ENCODE data around the gene NUP210.

Gene NUP210

GRCh38 chr3:13377021-13377420, 43.1 kb downstream of the NUP210 start:
- no peak for TF ChIP-seq CTCF (IDR thresholded peaks at IDR 0.05; ENCODE audit: low read depth, low read length, missing control alignments)
- DNase-seq (ENCODE audit: low read depth) = no peak
- in situ Hi-C loops (cut with HindIII; ENCODE audit: low sequenced_read_pairs) = no loop called here
- no peak overlapping the region for H3K4me3 ChIP-seq (ENCODE audit: low read depth, low read length)

- no peak overlapping the region for H3K4me3 ChIP-seq (ENCODE audit: low read depth, low read length)
- in situ Hi-C loops (cut with HindIII; ENCODE audit: low sequenced_read_pairs) = no loop called here
Measured at GRCh38 chr3:13376091-13376490, 44.0 kb downstream of the NUP210 start.

GRCh38 chr3:13375464-13375863, 44.7 kb downstream of the NUP210 start:
- no peak for TF ChIP-seq CTCF (IDR thresholded peaks at IDR 0.05; ENCODE audit: low read depth, low read length, missing control alignments)

More at GRCh38 chr3:13376091-13376490, 44.0 kb downstream of the NUP210 start:
- TF ChIP-seq CTCF (IDR thresholded peaks at IDR 0.05; ENCODE audit: low read depth, low read length, missing control alignments) = no peak
- DNase-seq (ENCODE audit: low read depth) = no peak

GRCh38 chr3:13373975-13374586, 46.0 kb downstream of the NUP210 start:
- H3K4me3 ChIP-seq (ENCODE audit: low read depth, low read length) = no peak overlapping the region
- DNase-seq (ENCODE audit: low read depth) = no peak
- no peak for TF ChIP-seq CTCF (IDR thresholded peaks at IDR 0.05; ENCODE audit: low read depth, low read length, missing control alignments)
- in situ Hi-C loops (cut with HindIII; ENCODE audit: low sequenced_read_pairs) = no loop called here

More at GRCh38 chr3:13375464-13375863, 44.7 kb downstream of the NUP210 start:
- in situ Hi-C loops (cut with HindIII; ENCODE audit: low sequenced_read_pairs) = no loop called here
- H3K4me3 ChIP-seq (ENCODE audit: low read depth, low read length) = no peak overlapping the region
- no peak for DNase-seq (ENCODE audit: low read depth)

GRCh38 chr3:13372656-13373055, 47.5 kb downstream of the NUP210 start:
- in situ Hi-C loops (cut with HindIII; ENCODE audit: low sequenced_read_pairs) = no loop called here

GRCh38 chr3:13372126-13372525, 48.0 kb downstream of the NUP210 start:
- no peak for TF ChIP-seq CTCF (IDR thresholded peaks at IDR 0.05; ENCODE audit: low read depth, low read length, missing control alignments)
- H3K4me3 ChIP-seq (ENCODE audit: low read depth, low read length) = no peak overlapping the region
- in situ Hi-C loops (cut with HindIII; ENCODE audit: low sequenced_read_pairs) = no loop called here
- DNase-seq (ENCODE audit: low read depth) = no peak

More at GRCh38 chr3:13372656-13373055, 47.5 kb downstream of the NUP210 start:
- no peak overlapping the region for H3K4me3 ChIP-seq (ENCODE audit: low read depth, low read length)
- TF ChIP-seq CTCF (IDR thresholded peaks at IDR 0.05; ENCODE audit: low read depth, low read length, missing control alignments) = no peak
- no peak for DNase-seq (ENCODE audit: low read depth)
